ENCODE data around the gene RIPPLY2.
"Not testable (repeated sequence)": the region's sequence is repeated elsewhere in the genome, so short reads cannot be mapped to it uniquely, and the experiment has no call there.

The RIPPLY2 gene

GRCh38 chr6:83860359-83860755, 7.2 kb downstream of the RIPPLY2 start:
- DNase-seq, result no peak

GRCh38 chr6:83860782-83861495, 7.8 kb downstream of the RIPPLY2 start:
- DNase-seq, result no peak

GRCh38 chr6:83862776-83863471, 9.8 kb downstream of the RIPPLY2 start:
- no peak for DNase-seq

GRCh38 chr6:83867043-83867442, 13.9 kb downstream of the RIPPLY2 start:
- DNase-seq, result no peak

- peak; percentile 82 for DNase-seq
Measured at GRCh38 chr6:83867527-83868161, 14.5 kb downstream of the RIPPLY2 start.

- DNase-seq, result peak; percentile 61
Measured at GRCh38 chr6:83868639-83869038, 15.5 kb downstream of the RIPPLY2 start.

GRCh38 chr6:83870649-83871048, 17.5 kb downstream of the RIPPLY2 start:
- no peak for DNase-seq

- DNase-seq, result peak; percentile 28
Measured at GRCh38 chr6:83872386-83873118, 19.4 kb downstream of the RIPPLY2 start.

- no peak for DNase-seq
Measured at GRCh38 chr6:83873869-83874268, 20.7 kb downstream of the RIPPLY2 start.

- no peak for DNase-seq
Measured at GRCh38 chr6:83875843-83876242, 22.7 kb downstream of the RIPPLY2 start.

- DNase-seq, result no peak
Measured at GRCh38 chr6:83878902-83879644, 25.9 kb downstream of the RIPPLY2 start.

GRCh38 chr6:83879746-83880145, 26.6 kb downstream of the RIPPLY2 start:
- DNase-seq, result peak; percentile 27

GRCh38 chr6:83883240-83883639, 30.1 kb downstream of the RIPPLY2 start:
- peak; percentile 9 for DNase-seq

- peak; percentile 64 for DNase-seq
Measured at GRCh38 chr6:83884523-83884922, 31.4 kb downstream of the RIPPLY2 start.

GRCh38 chr6:83885984-83886383, 32.8 kb downstream of the RIPPLY2 start:
- DNase-seq, result no peak

GRCh38 chr6:83889621-83890020, 36.5 kb downstream of the RIPPLY2 start:
- DNase-seq, result no peak

GRCh38 chr6:83890520-83890919, 37.4 kb downstream of the RIPPLY2 start:
- DNase-seq, result no peak

- DNase-seq, result no peak
Measured at GRCh38 chr6:83891586-83891985, 38.4 kb downstream of the RIPPLY2 start.

GRCh38 chr6:83893024-83893423, 39.9 kb downstream of the RIPPLY2 start:
- DNase-seq, result no peak

- DNase-seq, result not testable (repeated sequence)
Measured at GRCh38 chr6:83897094-83897493, 43.9 kb downstream of the RIPPLY2 start.

GRCh38 chr6:83901624-83902023, 48.5 kb downstream of the RIPPLY2 start:
- DNase-seq, result no peak

- no peak for DNase-seq
Measured at GRCh38 chr6:83904395-83904794, 51.2 kb downstream of the RIPPLY2 start.

Data from fibroblast of skin of scalp (primary cell).